Urothelium cell line (cell line): ENCODE data around the gene PARPBP.
"Not testable (repeated sequence)": the region's sequence is repeated elsewhere in the genome, so short reads cannot be mapped to it uniquely, and the experiment has no call there.

Experiments used
- DNase-seq: peaks from one replicate; pipeline ENCODE4 v3.0.0; 2011; ENCODE audit warnings: low spot score, mixed read lengths
- FAIRE-seq: peaks from 2 replicates; lab custom pipeline; 2011; peaks lifted over from hg19 to GRCh38; lab: Jason Lieb, UNC

PARPBP gene

GRCh38 chr12:102147062-102147587 is 27.1 kb downstream of the PARPBP start:
- not testable (repeated sequence) for FAIRE-seq, DNase-seq

GRCh38 chr12:102155206-102155605 is 35.2 kb downstream of the PARPBP start:
- FAIRE-seq: not testable (repeated sequence)

GRCh38 chr12:102163383-102163782 is 43.4 kb downstream of the PARPBP start:
- FAIRE-seq (no peak), DNase-seq (no peak)

More at GRCh38 chr12:102155206-102155605, 35.2 kb downstream of the PARPBP start:
- DNase-seq: not testable (repeated sequence)

GRCh38 chr12:102167821-102168604 is 48.0 kb downstream of the PARPBP start:
- DNase-seq: no peak
- FAIRE-seq: no peak

GRCh38 chr12:102169922-102170621 is 50.1 kb downstream of the PARPBP start:
- peak; percentile 6 for DNase-seq
- no peak for FAIRE-seq

GRCh38 chr12:102171951-102172350 is 52.0 kb downstream of the PARPBP start:
- DNase-seq (no peak), FAIRE-seq (no peak)

- DNase-seq (no peak), FAIRE-seq (no peak)
Measured at GRCh38 chr12:102172436-102172835, 52.5 kb downstream of the PARPBP start.

GRCh38 chr12:102174117-102174516 is 54.1 kb downstream of the PARPBP start:
- FAIRE-seq (no peak), DNase-seq (no peak)

- no peak for DNase-seq
- FAIRE-seq: no peak
Measured at GRCh38 chr12:102174761-102175160, 54.8 kb downstream of the PARPBP start.

- FAIRE-seq (no peak), DNase-seq (no peak)
Measured at GRCh38 chr12:102182635-102183034, 62.7 kb downstream of the PARPBP start.

GRCh38 chr12:102195826-102196225 is 75.8 kb downstream of the PARPBP start:
- no peak for FAIRE-seq
- DNase-seq: no peak

GRCh38 chr12:102197789-102198188 is 77.8 kb downstream of the PARPBP start, which contains the start of gene PMCH:
Gene PMCH (minus strand): TSS chr12:102197833. CDS start chr12:102197770, 63 bp downstream.
- no peak for DNase-seq
- FAIRE-seq: no peak

- FAIRE-seq: no peak
- no peak for DNase-seq
Measured at GRCh38 chr12:102201436-102202061, 81.6 kb downstream of the PARPBP start.

- no peak for FAIRE-seq
Measured at GRCh38 chr12:102202556-102202955, 82.6 kb downstream of the PARPBP start.

GRCh38 chr12:102204025-102204424 is 84.0 kb downstream of the PARPBP start:
- FAIRE-seq (no peak), DNase-seq (no peak)

More at GRCh38 chr12:102202556-102202955, 82.6 kb downstream of the PARPBP start:
- no peak for DNase-seq

- FAIRE-seq: no peak
- DNase-seq: no peak
Measured at GRCh38 chr12:102215992-102216691, 96.2 kb downstream of the PARPBP start.

GRCh38 chr12:102220736-102221135 is 100.8 kb downstream of the PARPBP start:
- no peak for FAIRE-seq
- no peak for DNase-seq

- FAIRE-seq (no peak), DNase-seq (no peak)
Measured at GRCh38 chr12:102227954-102228353, 108.0 kb downstream of the PARPBP start.

- DNase-seq (no peak), FAIRE-seq (no peak)
Measured at GRCh38 chr12:102232036-102232435, 112.1 kb downstream of the PARPBP start.

- DNase-seq (no peak), FAIRE-seq (no peak)
Measured at GRCh38 chr12:102232446-102232845, 112.5 kb downstream of the PARPBP start.

GRCh38 chr12:102234599-102234998 is 114.6 kb downstream of the PARPBP start:
- no peak for FAIRE-seq
- DNase-seq: no peak
